SK-N-SH (cell line): Measurements from ENCODE around the gene SLAMF9. TPM values are rescaled to one million over a fixed set of nuclear protein-coding genes. Genes with fewer than 3 reads are reported as not detected.

Source experiments
- CTCF ChIA-PET: fragments of 300-600, 350-600 bp; formaldehyde crosslinking; extraction: SDS; loops from one replicate; lab custom pipeline; 2021; lab: Yijun Ruan, JAX
- POLR2A ChIA-PET: fragments of 350-600 bp; sonication (Branson Sonifier 250); formaldehyde crosslinking; extraction: SDS; loops from one replicate; lab custom pipeline; 2020; ENCODE audit warnings: antibody characterized with exemption, inconsistent platforms; lab: Yijun Ruan, JAX
- DNase-seq: peaks from one replicate; pipeline ENCODE4 v3.0.0; 2012
- H2AFZ ChIP-seq: fragments of 200-600 bp; sonication (generic); 2 replicates; pipeline ENCODE4 v1.8.1; 2016; ENCODE audit warnings: antibody characterized with exemption, mild to moderate bottlenecking, low read depth
- H3F3A ChIP-seq: fragments of 200-600 bp; sonication (generic); replicated peaks from 2 replicates; pipeline ENCODE3; 2016; ENCODE audit warnings: antibody characterized with exemption, mild to moderate bottlenecking; ENCODE audit not compliant: insufficient read depth
- H3K27ac ChIP-seq, 2 experiments: fragments of 200-500 bp in 1 of 2; fragments of 200-600 bp in 1 of 2; sonication (Bioruptor generic) in 1 of 2; sonication (generic), shearing (Covaris generic) in 1 of 2; 2 replicates each; pipeline versions ENCODE4 v1.5.1 to v1.6.1; 2014 to 2016; ENCODE audit warnings: low read depth in 2 of 2, inconsistent platforms in 1 of 2, low read length in 1 of 2, mild to moderate bottlenecking in 1 of 2, mixed read lengths in 1 of 2
- H3K27me3 ChIP-seq: fragments of 200-600 bp; sonication (generic), shearing (Covaris generic); 2 replicates; pipeline ENCODE4 v1.6.1; 2016; ENCODE audit warnings: mixed run types; ENCODE audit not compliant: insufficient read depth
- H3K36me3 ChIP-seq, 2 experiments: fragments of 200-500 bp in 1 of 2; fragments of 200-600 bp in 1 of 2; sonication (Bioruptor generic) in 1 of 2; sonication (generic) in 1 of 2; replicated peaks in 1 of 2; 2 replicates each; pipeline versions ENCODE3 to v1.5.1; 2014 to 2016; ENCODE audit warnings: low read length in 1 of 2, mild to moderate bottlenecking in 1 of 2; ENCODE audit not compliant: insufficient read depth in 2 of 2, control insufficient read depth in 1 of 2
- H3K4me1 ChIP-seq, 2 experiments: fragments of 200-500 bp in 1 of 2; fragments of 200-600 bp in 1 of 2; sonication (Bioruptor generic) in 1 of 2; sonication (generic), shearing (Covaris generic) in 1 of 2; 2 replicates each; pipeline versions ENCODE4 v1.5.1 to v1.6.1; 2014 to 2016; ENCODE audit warnings: low read depth in 1 of 2, low read length in 1 of 2, mixed run types in 1 of 2; ENCODE audit not compliant: insufficient read depth in 2 of 2, control insufficient read depth in 1 of 2
- H3K4me2 ChIP-seq: fragments of 200-600 bp; sonication (generic), shearing (Covaris generic); 2 replicates; pipeline ENCODE4 v1.6.1; 2017; ENCODE audit warnings: mixed run types
- H3K4me3 ChIP-seq, 2 experiments: fragments of 200-500 bp in 1 of 2; fragments of 200-600 bp in 1 of 2; sonication (Bioruptor generic) in 1 of 2; sonication (generic), shearing (Covaris generic) in 1 of 2; 2 replicates each; pipeline versions ENCODE4 v1.5.1 to v1.8.1; 2014 to 2016; ENCODE audit warnings: low read depth in 2 of 2, inconsistent platforms in 1 of 2, low read length in 1 of 2, mild to moderate bottlenecking in 1 of 2, mixed read lengths in 1 of 2, moderate library complexity in 1 of 2
- H3K79me2 ChIP-seq: fragments of 200-600 bp; sonication (generic); 2 replicates; pipeline ENCODE4 v1.8.1; 2017; ENCODE audit warnings: mild to moderate bottlenecking; ENCODE audit not compliant: insufficient read depth
- H3K9ac ChIP-seq: fragments of 200-600 bp; sonication (generic); 2 replicates; pipeline ENCODE4 v1.6.1; 2017; ENCODE audit warnings: mixed run types
- H3K9me2 ChIP-seq: fragments of 200-600 bp; sonication (generic); 2 replicates; pipeline ENCODE4 v1.6.1; 2017; ENCODE audit warnings: mixed run types
- H3K9me3 ChIP-seq: fragments of 200-600 bp; sonication (generic); 2 replicates; pipeline ENCODE4 v1.6.1; 2017; ENCODE audit warnings: mixed run types, mild to moderate bottlenecking, moderate library complexity
- H4K20me1 ChIP-seq: fragments of 200-600 bp; sonication (generic); 2 replicates; pipeline ENCODE4 v1.6.1; 2017; ENCODE audit warnings: mild to moderate bottlenecking, mixed run types; ENCODE audit not compliant: insufficient read depth
- EP300 ChIP-seq, 2 experiments: IDR thresholded peaks; 2 replicates each; pipeline versions ENCODE4 v1.4.0 to v1.6.1; 2012; ENCODE audit warnings: borderline replicate concordance in 1 of 2, low read depth in 1 of 2, low read length in 1 of 2
- EZH2phosphoT487 ChIP-seq: fragments of 200-600 bp; sonication (generic); IDR thresholded peaks from 2 replicates; pipeline ENCODE4 v1.6.1; 2017; ENCODE audit warnings: low read depth, mixed run types, mild to moderate bottlenecking, antibody characterized with exemption, moderate library complexity, borderline replicate concordance
- FOXM1 ChIP-seq: IDR thresholded peaks from 2 replicates; pipeline ENCODE4 v1.4.0; 2012; ENCODE audit warnings: low read depth, mild to moderate bottlenecking
- GATA2 ChIP-seq: sonication (generic); formaldehyde crosslinking; IDR thresholded peaks from 2 replicates; pipeline ENCODE4 v1.5.0; 2020; ENCODE audit warnings: mild to moderate bottlenecking, missing genetic modification reagents
- JUND ChIP-seq: IDR thresholded peaks from 2 replicates; pipeline ENCODE4 v1.4.0; 2012
- NRF1 ChIP-seq: IDR thresholded peaks from 2 replicates; pipeline ENCODE4 v1.6.1; 2012; ENCODE audit warnings: low read depth, mild to moderate bottlenecking, low read length
- PBX3 ChIP-seq: IDR thresholded peaks from 2 replicates; pipeline ENCODE4; 2012
- RAD21 ChIP-seq: IDR thresholded peaks from 2 replicates; pipeline ENCODE4 v1.6.1; 2012; ENCODE audit warnings: mild to moderate bottlenecking, low read length
- REST ChIP-seq: IDR thresholded peaks from 2 replicates; pipeline ENCODE4 v1.6.1; 2012; ENCODE audit warnings: mild to moderate bottlenecking, low read depth, low read length, moderate library complexity
- SIN3A ChIP-seq: IDR thresholded peaks from 2 replicates; pipeline ENCODE4 v1.6.1; 2012; ENCODE audit warnings: low read depth, mild to moderate bottlenecking, low read length, moderate library complexity, borderline replicate concordance
- SMC3 ChIP-seq: IDR thresholded peaks from 2 replicates; pipeline ENCODE4 v1.6.1; 2012; ENCODE audit warnings: low read depth, low read length, improper control_type of control experiment
- TCF12 ChIP-seq: IDR thresholded peaks from 2 replicates; pipeline ENCODE4 v1.4.0; 2012
- TEAD4 ChIP-seq: IDR thresholded peaks from 2 replicates; pipeline ENCODE4 v1.4.0; 2012; ENCODE audit warnings: mild to moderate bottlenecking, borderline replicate concordance; ENCODE audit not compliant: insufficient read depth
- USF2 ChIP-seq: fragments of 150-350 bp; IDR thresholded peaks from 2 replicates; pipeline ENCODE4 v1.6.1; 2017; ENCODE audit warnings: antibody characterized with exemption, low read length, low read depth, borderline replicate concordance
- ZBTB33 ChIP-seq: IDR thresholded peaks from 2 replicates; pipeline ENCODE4 v1.4.0; 2012; ENCODE audit warnings: low read depth, borderline replicate concordance
- WGBS: methylation state at CpG from one replicate; pipeline ENCODE4 v1.1.6; 2017; ENCODE audit warnings: low lambda C conversion rate; 5-methylcytosine and 5-hydroxymethylcytosine counted together
- polyA plus RNA-seq, 3 experiments: library from polyadenylated mRNA; depleted of rRNA; stranded (reverse); fragments of >200 nt; gene quantifications; 2 replicates each; pipeline ENCODE4 v1.2.3, GENCODE V29; 2012

SLAMF9 gene
- polyA plus RNA-seq, 1 of the 3 experiments (the other 2 are of a cell fraction), result 0.12 TPM

- Histone ChIP-seq H3K27me3 (no peaks in the 10 kb centered on the region), H3F3A (no peaks in the 10 kb centered on the region), H4K20me1 (no peaks in the 10 kb centered on the region), H3K4me2 (no peak overlapping the region), H3K9me2 (no peaks in the 10 kb centered on the region), H3K9ac (no peak overlapping the region), H3K27ac (no peak overlapping the region), H3K36me3 (no peaks in the 10 kb centered on the region), H2AFZ (no peak overlapping the region), H3K4me3 (no peak overlapping the region), H3K79me2 (peaks cover 11% of the 10 kb centered on the region), H3K9me3 (no peaks in the 10 kb centered on the region), H3K4me1 (peaks cover 0 to 8% of the 10 kb centered on the region in 2 experiments; a peak in 1 of 4 replicates)
- ChIA-PET POLR2A (no interaction called here), CTCF (interaction anchor here (0.6 to 22.3 kb wide), 6 partner anchors 10 to 150 kb away, joined by 3 to 460 read pairs (median 4); partner anchors contain the start of genes DUSP23 and IGSF9)
- WGBS, result 84% methylated on average over 7 of the region's 11 CpGs
- TF ChIP-seq PBX3, result no peak
- TF ChIP-seq FOXM1, result no peak
- no peak for TF ChIP-seq NRF1
- TF ChIP-seq EP300 (IDR thresholded peaks at IDR 0.05; ENCODE audit: borderline replicate concordance in 1 of 2, low read depth in 1 of 2, low read length in 1 of 2), result no peak
- no peak for DNase-seq
Measured at GRCh38 chr1:159930216-159930615, 23.8 kb downstream of the SLAMF9 start.

- Histone ChIP-seq H3K4me2 (no peak overlapping the region), H3K9me3 (no peaks in the 10 kb centered on the region), H3F3A (no peaks in the 10 kb centered on the region), H3K36me3 (no peaks in the 10 kb centered on the region), H3K27me3 (no peaks in the 10 kb centered on the region), H3K9me2 (no peaks in the 10 kb centered on the region), H3K9ac (no peak overlapping the region), H2AFZ (no peak overlapping the region), H3K27ac (no peak overlapping the region), H3K79me2 (peaks cover 19% of the 10 kb centered on the region), H3K4me1 (peaks cover 0 to 8% of the 10 kb centered on the region in 2 experiments; a peak in 1 of 4 replicates), H3K4me3 (no peak overlapping the region), H4K20me1 (no peaks in the 10 kb centered on the region)
- ChIA-PET POLR2A (no interaction called here), CTCF (interaction anchor here (0.6 to 22.3 kb wide), 6 partner anchors 10 to 149 kb away, joined by 3 to 460 read pairs (median 4); partner anchors contain the start of genes DUSP23 and IGSF9)
- TF ChIP-seq SMC3 (no peak), REST (no peak), TEAD4 (no peak), RAD21 (no peak), TCF12 (no peak), USF2 (no peak), EP300 (IDR thresholded peaks at IDR 0.05; ENCODE audit: borderline replicate concordance in 1 of 2, low read depth in 1 of 2, low read length in 1 of 2) (no peak), JUND (no peak), ZBTB33 (no peak), EZH2phosphoT487 (no peak), SIN3A (no peak), GATA2 (CRISPR knock-in tag) (no peak)
- WGBS, result 94% methylated on average over 47 of the region's 48 CpGs
- no peak for DNase-seq
Measured at GRCh38 chr1:159929155-159930051, 24.6 kb downstream of the SLAMF9 start.
